Measurements from ENCODE around the gene PRMT1.
A peak's percentile ranks its signal among the peaks of the same experiment; 100 is the strongest.
"Not testable (repeated sequence)": the region's sequence is repeated elsewhere in the genome, so short reads cannot be mapped to it uniquely, and the experiment has no call there.

Gene PRMT1

DNA sequence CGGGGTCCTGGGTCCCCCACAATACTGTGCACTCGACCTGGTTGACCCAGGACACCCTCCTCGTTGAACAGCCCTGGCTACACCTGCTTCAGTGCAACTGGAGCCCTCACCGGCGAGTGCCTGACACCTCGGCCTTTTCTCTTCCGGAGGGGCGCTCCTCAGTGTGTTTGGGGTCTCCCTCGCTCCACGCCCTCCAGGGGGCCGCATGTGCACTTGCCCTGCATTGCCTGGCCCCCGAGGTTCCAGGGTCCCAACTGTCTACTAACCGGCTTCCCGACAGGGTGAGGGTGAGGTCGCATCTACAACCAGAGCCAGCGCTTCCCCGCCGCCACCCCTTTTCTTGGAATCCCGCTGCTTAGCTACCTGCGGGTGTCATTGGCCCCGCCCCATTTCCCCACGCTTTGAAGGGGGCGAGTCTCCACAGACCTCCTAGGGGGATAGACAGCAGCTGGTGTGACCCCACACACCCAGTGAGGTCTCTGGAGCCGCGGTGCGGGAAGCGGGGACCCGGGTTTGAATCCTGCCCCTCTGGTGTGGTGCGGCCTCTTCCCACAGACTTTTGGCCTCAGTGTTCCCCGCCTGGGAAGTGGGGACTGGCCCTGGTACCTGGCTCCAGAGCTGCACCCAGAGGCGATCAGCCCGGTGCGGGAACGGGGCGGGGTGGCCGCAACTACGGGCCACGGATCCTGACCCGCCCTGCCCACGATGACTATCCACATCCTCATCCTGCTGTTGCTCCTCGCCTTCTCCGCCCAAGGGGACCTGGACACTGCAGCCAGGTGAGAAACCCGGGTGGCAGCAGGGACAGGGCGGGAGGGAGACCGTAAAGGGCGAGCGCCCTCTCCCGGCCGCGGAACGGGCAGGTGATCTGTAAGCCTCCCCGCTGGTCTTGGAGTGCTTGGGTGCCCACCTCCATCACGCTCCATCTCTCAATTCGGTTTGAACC lies 12.3 kb downstream of the PRMT1 start, which contains the start of gene ADM5:
ADM5 (plus strand) TSS at position 462 of the 946 bp plus-strand sequence; CDS start at position 706, 244 bp downstream.
- DNase-seq, result no peak

DNA sequence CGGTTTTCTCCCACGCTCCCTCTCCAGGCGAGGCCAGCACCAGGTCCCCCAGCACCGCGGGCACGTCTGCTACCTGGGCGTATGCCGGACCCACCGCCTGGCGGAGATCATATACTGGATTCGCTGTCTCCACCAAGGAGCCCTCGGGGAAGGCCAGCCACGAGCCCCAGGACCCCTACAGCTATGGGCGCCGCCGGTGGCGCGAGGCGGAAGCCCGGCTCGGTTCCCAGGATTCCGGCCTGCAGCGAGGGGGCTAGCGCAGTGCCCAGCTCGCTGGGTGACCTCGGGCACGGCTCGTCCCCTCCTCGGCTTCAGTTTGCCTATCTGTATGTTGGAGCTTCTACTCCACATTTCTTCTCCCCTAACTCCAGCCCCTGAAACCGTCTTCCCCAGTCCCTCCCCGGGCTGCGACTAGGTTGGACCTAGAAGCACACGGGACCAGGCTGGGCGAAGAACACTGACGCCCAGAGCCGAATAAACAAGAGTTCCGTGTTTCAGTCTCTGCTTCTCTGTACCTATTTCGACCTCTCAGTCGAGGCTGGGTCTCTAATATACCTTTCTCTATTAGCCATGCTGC lies 13.1 kb downstream of the PRMT1 start:
- DNase-seq, result no peak

DNA sequence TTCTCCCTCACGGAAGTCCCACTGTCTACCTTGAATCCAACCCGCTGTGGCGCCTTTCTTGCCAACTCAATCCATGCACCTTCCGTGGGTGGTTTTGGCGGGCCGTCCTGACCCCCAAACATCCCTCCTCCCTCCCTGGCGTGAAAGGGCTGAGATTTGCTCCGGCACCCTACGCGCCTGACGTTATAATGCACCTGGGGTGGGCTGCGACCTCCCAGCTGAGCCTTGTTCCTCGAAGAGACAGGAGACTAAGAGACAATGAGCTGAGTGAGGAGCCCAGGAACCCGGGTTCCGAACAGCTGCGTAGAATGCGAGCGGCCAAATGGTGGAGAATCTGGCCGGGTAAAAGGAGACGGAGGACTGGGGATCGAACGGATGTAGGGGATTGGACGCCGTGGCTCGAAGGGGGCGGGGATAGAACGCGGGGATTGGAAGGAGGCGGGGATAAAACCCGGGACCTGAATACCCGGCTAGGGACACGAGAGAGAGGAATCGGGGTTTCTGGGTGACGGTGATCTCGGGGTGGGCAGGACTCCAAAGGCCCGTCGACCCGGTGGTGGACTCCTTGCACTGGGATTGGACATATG lies 13.7 kb downstream of the PRMT1 start, which contains the start of gene CPT1C:
CPT1C (plus strand) TSS at position 461 of the 587 bp plus-strand sequence. CDS start 1,137 bp downstream, outside the sequence.
- DNase-seq, result peak; percentile 45

DNA sequence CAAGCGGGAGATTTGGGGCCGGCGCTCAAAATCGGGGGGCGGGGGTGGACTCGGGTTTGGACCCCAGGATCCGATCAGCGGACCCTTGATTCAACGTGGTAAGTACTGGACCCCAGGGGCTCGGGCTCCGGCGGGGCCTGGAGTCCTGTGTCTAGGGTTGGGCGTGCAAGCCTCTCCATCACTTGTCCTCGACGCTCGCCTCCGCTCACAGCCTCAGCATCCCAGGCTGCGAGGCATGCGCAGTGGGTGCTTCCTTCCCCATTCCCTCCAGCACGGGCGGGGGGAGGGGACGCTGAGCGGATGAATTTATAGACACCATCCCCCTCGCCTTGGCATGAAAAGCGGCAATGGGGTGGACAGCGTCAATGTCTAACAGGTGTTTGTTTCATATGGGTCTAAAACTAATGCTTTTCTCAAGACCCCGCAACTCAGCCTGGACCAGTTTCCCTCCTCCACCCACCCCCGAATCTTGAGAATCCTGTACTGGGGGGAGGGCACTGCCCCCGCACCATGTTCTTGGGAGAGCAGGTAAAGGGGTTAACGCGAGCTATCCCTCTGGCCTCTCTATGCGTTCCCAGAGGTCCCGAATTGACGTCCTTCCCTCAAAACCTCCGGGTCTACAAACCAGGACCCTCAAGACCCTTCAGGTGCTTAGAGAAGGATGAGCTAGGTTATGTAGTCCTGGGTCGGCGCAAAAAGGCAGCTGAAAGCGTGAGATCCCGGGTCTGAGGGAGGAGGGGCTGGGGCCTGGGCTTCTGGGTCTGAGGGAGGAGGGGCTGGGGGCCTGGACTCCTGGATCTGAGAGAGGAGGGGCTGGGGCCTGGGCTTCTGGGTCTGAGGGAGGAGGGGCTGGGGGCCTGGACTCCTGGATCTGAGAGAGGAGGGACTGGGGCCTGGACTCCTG lies 14.4 kb downstream of the PRMT1 start:
- DNase-seq, result no peak

DNA sequence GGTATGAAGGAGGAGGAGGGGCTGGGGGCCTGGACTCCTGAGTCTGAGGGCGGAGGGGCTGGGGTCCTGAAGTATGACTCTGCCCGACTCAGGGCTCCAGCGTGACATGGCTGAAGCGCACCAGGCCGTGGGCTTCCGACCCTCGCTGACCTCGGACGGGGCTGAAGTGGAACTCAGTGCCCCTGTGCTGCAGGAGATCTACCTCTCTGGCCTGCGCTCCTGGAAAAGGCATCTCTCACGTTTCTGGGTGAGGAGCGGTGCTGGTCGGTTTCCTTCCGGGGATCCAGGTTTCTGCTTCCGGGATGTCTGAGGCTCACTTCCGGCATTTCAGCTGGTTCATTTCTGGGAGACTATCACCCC lies 15.1 kb downstream of the PRMT1 start:
- DNase-seq, result no peak

DNA sequence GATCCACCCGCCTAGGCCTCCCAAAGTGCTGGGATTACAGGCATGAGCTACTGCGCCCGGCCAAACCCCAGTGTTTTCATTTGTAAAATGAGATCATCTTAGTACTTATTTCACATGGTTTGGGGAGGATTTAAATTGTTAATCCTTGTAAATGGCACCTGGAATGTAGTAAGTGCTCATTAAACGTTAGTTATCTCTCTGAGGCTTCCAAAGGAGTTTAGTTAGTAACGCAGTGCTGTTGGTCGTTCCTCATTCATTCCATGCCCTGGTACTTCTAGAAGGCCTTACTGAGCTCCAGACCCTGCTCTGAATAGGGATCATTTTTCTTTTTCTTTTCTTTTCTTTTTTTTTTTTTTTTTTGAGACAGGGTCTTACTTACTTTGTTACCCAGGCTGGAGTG lies 19.0 kb downstream of the PRMT1 start:
- DNase-seq, result no peak

DNA sequence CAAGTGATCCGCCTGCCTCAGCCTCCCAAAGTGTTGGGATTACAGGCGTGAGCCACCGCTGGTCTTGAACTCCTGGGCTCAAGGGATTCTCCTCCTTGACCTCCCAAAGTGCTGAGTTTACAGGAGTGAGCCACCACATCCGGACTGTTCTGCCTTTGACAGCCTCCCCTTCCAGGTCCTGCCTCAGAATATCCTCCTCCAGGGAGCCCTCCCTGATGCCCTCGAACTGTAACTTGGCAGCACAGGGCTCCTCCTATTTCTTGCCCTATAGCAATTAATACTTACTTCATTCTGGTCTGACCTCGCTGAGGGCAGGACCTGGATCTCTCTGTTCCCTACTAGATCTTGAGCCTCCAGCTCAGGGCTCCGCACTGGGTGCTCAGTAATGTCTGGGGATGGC lies 19.8 kb downstream of the PRMT1 start:
- no peak for DNase-seq

DNA sequence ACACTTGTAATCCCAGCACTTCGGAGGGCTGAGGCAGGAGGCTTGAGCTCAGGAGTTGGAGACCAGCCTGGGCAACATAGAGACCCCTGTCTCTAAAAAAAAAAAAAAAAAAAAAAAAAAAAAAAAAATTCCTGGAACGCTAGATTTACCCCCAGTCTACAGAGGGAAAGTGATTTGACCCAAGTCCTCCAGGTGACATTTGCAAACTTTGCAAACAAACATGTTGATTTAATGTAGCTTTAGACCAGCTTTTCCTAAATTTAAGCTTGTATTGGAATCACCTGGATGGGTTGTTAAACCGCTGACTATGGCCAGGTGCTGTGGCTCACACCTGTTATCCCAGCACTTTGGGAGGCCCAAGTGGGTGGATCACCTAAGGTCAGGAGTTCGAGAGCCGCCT lies 22.3 kb downstream of the PRMT1 start:
- no peak for DNase-seq

DNA sequence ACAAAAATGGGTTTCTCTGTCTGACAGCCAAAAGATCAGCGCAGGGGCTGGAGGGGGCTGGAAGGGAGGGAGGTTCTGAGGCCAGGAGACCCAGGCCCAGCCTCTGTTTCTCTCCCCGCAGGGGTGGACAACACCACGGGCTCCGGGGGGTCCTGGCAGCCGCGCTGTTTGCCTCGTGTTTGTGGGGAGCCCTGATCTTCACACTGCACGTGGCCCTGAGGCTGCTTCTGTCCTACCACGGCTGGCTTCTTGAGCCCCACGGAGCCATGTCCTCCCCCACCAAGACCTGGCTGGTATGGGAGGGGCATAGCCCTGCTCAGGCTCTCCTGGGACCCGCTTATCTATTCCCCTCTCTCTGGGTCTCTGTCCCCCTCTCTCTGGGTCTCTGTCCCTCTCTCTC lies 23.5 kb downstream of the PRMT1 start:
- no peak for DNase-seq

DNA sequence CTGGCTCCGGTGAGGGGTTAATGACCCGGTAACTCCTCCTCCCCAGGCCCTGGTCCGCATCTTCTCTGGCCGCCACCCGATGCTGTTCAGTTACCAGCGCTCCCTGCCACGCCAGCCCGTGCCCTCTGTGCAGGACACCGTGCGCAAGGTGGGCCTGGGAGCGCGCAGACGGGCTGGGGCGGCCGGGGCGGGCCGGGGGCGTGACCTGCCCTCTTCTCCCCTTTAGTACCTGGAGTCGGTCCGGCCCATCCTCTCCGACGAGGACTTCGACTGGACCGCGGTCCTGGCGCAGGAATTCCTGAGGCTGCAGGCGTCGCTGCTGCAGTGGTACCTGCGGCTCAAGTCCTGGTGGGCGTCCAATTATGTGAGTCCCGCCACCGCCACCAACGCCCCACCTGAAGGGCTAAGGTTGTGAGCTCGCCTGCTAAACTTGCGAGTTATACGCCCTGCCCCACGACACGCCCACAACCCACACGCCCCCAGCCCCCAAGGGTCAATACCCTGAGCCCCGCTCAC lies 24.3 kb downstream of the PRMT1 start:
- no peak for DNase-seq

DNA sequence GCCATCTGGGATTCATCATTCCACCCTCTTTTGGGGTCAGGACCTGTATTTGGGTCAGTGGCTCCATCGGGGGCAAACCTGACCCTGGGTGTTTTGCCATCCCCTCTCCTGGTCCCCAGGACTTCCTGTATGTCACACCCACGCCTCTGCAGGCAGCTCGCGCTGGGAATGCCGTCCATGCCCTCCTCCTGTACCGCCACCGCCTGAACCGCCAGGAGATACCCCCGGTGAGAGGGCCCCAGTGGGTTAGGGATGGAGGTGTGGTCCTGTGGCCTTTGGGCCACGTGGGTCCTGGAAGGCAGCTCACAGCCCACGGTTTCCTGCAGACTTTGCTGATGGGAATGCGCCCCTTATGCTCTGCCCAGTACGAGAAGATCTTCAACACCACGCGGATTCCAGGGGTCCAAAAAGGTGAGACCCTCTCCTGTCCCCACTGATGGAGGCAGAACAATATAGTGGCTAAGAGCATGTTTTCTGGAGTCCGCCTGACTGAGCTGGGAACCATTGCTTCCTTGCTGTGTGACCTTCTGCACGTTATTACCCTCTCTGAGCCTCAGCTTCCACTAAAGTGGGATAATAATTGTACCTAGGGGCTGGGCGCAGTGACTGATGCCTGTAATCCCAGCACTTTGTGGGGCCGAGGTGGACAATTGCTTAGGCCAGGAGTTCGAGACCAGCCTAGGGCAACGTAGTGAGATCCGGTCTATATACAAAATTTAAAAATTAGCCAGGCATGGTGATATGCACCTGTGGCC lies 28.0 kb downstream of the PRMT1 start:
- no peak for DNase-seq

DNA sequence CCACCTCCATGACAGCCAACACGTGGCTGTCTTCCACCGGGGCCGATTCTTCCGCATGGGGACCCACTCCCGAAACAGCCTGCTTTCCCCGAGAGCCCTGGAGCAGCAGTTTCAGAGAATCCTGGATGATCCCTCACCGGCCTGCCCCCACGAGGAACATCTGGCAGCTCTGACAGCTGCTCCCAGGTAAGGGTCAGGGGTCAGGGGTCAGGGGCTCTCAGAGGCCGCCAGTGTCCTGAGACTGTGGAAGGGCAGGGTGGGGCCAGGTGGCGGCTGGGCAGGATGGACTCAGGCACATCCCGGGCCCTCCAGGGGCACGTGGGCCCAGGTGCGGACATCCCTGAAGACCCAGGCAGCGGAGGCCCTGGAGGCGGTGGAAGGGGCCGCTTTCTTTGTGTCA lies 28.8 kb downstream of the PRMT1 start:
- DNase-seq, result no peak

DNA sequence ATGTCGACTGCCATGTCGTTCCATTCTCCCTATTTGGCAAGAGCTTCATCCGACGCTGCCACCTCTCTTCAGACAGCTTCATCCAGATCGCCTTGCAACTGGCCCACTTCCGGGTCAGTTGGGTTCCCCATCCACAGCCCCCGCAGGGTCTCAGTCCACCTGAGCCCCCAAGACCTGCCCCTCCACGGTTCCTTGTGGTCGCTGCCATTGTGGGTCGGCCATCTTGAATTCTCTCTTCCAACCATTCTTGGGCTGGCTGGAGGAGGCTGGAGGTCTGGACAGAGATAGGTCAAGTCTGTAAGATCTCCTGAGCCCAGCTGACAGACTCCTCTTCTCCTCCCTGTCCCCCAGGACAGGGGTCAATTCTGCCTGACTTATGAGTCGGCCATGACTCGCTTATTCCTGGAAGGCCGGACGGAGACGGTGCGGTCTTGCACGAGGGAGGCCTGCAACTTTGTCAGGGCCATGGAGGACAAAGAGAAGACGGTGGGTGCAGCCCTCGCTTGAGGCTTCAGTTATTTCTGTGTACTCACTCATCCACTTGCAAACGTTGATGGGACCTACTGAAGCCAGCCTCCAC lies 33.4 kb downstream of the PRMT1 start:
- no peak for DNase-seq

DNA sequence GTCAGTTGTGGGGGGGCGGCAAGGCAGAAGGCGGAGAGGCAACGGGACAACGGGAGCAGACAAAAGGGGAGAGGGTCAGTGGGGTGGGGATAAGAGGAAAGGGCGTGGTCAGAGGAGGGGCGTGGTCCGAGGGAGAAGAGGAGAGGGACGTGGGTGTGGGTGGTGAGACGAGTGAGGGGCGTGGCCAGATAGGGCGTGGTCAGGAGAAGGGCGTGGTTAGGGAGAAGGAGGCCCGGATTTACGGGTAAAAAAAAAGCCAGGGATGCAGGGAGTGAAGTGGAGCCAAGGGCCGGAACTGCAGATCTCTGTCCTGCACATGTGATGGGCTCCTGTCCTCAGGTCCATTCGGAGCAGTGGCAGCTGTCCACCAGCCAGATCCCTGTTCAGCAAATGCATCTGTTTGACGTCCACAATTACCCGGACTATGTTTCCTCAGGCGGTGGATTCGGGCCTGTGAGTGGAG lies 35.4 kb downstream of the PRMT1 start:
- no peak for DNase-seq

DNA sequence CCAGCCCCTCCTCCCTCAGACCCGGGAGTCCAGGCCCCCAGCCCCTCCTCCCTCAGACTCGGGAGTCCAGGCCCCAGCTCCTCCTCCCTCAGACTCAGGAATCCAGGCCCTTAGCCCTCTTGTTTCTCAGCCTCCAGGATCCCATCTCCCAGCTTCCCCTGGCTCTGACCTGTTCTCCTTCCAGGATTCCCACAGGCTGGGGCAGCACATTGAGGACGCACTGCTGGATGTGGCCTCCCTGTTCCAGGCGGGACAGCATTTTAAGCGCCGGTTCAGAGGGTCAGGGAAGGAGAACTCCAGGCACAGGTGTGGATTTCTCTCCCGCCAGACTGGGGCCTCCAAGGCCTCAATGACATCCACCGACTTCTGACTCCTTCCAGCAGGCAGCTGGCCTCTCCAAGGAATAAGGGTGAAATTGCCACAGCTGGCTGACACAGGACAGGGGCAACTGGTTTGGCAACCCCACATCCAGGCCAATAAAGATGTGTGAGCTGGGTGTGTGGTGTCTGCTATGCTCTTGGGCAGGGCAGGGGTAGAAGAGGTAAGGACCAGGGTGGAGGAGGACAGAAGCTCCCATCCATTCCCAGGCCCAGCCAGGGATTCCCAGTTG lies 36.3 kb downstream of the PRMT1 start:
- DNase-seq, result no peak

DNA sequence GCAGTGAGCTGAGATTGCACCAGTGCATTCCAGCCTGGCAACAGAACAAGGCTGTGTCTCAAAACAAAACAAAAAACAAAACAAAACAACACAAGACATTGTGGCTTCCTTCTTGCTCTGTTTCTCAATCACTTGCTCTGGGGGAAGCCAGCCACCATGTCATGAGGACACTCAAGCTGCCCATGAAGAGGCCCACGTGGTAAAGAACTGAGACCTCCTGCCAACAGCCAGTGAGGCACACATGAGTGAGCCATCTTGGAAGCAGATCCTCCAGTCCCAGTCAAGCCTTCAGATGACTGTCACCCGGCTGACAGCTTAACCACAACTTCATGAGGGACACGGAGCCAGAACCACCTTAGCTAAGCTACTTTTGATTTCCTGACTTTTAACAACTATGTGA lies 39.1 kb downstream of the PRMT1 start:
- DNase-seq, result no peak

DNA sequence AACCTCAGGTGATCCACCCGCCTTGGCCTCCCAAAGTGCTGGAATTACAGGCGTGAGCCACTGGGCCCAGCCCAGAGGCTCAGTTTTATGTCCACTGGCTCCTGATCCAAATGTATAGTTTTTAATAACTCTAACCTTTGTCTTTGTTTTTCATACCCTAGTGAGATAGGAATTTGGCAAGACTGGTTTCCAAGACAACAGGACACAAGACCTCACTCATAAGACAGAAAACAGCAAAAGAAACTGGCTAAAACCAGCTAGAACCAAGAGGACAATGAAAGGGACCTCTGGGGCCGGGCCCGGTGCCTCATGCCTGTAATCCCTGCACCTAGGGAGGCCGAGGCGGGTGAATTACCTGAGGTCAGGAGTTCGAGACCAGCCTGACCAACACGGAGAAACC lies 41.4 kb downstream of the PRMT1 start:
- no peak for DNase-seq

DNA sequence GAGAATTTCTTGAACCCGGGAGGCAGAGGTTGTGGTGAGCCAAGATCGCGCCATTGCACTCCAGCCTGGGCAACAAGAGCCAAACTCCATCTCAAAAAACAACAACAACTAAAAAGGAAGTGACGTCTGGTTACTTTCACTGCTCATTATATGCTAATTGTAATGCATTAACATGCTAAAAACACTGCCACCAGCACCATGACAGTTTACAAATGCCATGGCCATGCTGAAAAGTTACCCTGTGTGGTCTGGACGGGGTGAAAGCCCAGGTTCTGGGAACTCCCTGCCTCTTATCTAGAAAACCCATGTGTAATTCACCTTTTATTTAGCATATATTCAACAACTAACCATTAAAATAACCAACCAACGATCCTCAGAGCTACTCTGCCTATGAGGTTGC lies 41.9 kb downstream of the PRMT1 start:
- no peak for DNase-seq

DNA sequence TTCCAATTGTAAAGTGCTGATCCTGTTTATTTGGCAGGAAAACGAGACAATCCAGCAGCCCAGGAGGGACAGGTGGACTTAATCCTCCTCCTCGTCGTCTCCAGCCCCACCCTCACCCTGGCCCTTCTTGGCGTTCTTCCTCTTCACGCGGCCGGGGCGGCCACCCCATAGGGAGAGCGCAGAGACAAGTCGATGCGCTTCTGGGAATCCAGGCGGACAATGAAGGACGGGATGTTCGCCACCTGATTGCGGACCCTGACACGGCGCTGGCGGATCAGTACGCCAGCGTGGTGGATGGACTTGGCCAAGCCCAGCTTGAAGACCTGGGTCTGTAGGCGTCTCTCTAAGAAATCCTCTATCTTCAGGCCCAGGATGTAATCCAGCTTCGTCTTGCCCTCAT lies 42.3 kb downstream of the PRMT1 start:
- DNase-seq, result not testable (repeated sequence)

DNA sequence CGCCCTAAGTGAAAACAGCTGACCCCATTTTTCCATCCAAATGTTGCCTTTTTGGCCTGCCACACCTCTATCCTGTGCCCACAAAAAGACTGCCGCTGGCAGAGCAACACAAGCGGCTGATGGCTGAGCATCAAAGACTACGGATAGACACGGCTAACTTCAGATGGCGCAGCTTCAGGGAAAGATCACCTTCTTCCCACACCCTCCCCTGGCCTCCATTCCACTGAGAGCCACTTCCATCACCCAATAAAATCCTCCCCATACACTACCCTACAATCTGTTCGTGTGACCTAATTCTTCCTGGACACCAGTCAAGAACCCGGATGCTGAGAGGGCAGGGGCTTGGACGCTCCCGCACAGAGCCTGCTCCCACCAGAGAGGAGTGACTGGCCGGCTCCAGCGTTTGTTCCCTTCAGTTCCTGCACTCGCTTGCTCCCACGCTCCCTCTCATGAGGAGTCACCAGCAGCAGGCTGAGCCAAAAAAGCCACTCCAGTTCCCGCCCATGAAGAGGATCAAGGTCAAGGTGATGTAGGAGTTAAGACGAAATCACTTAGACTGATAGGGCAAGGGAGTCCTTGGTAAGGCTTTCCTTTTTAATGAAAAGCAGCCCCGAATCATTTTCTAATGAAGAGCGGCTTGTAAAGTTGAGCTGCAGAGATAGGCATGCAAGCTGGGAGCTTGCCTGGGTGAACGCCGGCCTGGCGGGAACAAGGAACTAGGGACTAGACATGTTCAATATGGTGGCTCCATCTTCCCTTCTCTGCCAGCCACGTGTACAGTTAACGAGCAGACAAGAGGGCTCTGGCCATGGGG lies 50.4 kb downstream of the PRMT1 start:
- no peak for DNase-seq

All from NCI-H2081 treated with DMSO at 0.1 percent for 48 hours (cell line).